Cardiac fibroblast (primary cell): ENCODE measurements around the gene FSCN2.

Source experiments
- DNase-seq, 2 donors: peaks; one replicate each; pipeline versions ENCODE4 v3.0.0 to v3.0.0-alpha.2; 2010; ENCODE audit warnings: low read depth in 2 of 2
- H3K4me3 ChIP-seq, 2 donors: replicated peaks in 1 of 2; 1 replicate in 1 of 2; 2 replicates in 1 of 2; pipeline ENCODE4 v1.5.1; 2011; ENCODE audit warnings: low read depth in 2 of 2, low read length in 2 of 2, mild to moderate bottlenecking in 2 of 2, moderate library complexity in 1 of 2
- TF ChIP-seq, protein P1 (sequence below): IDR thresholded peaks from one replicate; pipeline ENCODE4 v1.5.1; 2011; ENCODE audit warnings: low read depth, mild to moderate bottlenecking, low read length, inconsistent platforms

Gene FSCN2

DNA sequence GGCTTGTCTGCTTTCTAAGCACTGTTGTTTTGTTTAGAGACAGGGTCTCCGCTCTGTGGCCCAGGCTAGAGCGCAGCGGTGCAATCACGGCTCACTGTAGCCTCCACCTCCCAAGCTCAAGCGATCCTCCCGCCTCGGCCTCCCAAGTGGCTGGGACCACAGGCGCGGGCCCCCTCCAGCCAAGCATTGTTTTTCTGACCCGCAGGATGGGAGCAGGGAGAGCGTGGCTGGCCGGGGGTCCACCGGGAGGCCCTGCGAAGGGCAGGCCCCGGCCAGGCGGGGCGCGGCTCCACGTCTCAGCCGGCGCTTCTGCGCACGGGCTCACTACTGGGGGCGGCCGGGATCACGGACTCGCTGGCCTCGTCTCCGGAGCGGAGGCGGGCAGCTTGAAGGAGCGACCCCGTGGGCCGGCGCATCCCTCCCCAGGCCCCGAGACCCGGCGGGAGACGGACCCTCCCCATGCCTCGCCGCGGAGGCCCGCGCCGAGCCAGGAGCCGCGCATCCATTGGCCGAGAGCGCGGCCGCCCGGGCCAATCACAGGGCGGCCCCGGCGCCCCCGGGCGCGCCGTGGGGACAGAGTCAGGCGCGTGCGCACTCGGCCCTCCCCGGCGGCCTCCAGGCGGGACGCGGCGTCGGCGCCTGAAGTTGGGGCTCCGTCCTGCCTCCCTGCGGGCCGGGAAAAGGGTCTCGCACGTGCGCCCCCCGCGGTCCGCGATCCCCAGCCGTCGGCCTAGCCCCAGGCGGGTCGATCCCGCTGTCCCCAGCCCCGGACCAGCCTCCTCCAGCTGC is 40.5 kb upstream of the FSCN2 start:
- peak; percentile 68 to 74 for DNase-seq
- TF ChIP-seq, protein P1, sequence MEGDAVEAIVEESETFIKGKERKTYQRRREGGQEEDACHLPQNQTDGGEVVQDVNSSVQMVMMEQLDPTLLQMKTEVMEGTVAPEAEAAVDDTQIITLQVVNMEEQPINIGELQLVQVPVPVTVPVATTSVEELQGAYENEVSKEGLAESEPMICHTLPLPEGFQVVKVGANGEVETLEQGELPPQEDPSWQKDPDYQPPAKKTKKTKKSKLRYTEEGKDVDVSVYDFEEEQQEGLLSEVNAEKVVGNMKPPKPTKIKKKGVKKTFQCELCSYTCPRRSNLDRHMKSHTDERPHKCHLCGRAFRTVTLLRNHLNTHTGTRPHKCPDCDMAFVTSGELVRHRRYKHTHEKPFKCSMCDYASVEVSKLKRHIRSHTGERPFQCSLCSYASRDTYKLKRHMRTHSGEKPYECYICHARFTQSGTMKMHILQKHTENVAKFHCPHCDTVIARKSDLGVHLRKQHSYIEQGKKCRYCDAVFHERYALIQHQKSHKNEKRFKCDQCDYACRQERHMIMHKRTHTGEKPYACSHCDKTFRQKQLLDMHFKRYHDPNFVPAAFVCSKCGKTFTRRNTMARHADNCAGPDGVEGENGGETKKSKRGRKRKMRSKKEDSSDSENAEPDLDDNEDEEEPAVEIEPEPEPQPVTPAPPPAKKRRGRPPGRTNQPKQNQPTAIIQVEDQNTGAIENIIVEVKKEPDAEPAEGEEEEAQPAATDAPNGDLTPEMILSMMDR = no peak
- peak overlapping the region; percentile 33 to 56 for H3K4me3 ChIP-seq

DNA sequence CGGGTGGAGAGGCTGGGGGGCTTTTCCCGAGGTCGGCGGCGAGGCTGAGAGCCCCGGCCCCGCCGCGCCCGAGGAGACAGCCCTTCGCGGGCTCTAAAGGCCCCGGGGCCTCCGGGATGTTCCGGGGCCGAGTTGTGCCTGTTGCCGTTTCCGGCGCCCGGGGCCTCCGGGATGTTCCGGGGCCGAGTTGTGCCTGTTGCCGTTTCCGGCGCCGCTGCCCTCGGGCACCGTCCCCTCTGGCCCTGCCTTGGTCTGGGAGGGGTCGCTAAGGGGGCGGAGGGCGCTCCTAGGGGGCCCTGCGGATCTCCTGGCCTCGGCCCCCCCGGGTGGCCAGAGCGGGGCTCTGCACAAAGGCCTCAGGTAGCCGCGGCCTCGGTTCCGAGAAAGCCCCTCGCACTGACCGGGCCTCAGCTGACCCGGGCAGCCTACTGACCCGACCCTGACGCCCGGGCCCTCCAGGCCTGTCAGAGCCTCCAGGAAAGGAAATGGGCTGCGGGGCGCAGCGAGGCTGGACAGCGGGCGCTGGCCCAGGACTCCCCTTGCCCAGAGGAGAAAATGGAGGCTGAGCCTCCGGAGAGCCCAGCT is 39.8 kb upstream of the FSCN2 start:
- TF ChIP-seq, protein P1 = no peak
- peak overlapping the region; percentile 33 to 56 for H3K4me3 ChIP-seq
- DNase-seq = no peak

DNA sequence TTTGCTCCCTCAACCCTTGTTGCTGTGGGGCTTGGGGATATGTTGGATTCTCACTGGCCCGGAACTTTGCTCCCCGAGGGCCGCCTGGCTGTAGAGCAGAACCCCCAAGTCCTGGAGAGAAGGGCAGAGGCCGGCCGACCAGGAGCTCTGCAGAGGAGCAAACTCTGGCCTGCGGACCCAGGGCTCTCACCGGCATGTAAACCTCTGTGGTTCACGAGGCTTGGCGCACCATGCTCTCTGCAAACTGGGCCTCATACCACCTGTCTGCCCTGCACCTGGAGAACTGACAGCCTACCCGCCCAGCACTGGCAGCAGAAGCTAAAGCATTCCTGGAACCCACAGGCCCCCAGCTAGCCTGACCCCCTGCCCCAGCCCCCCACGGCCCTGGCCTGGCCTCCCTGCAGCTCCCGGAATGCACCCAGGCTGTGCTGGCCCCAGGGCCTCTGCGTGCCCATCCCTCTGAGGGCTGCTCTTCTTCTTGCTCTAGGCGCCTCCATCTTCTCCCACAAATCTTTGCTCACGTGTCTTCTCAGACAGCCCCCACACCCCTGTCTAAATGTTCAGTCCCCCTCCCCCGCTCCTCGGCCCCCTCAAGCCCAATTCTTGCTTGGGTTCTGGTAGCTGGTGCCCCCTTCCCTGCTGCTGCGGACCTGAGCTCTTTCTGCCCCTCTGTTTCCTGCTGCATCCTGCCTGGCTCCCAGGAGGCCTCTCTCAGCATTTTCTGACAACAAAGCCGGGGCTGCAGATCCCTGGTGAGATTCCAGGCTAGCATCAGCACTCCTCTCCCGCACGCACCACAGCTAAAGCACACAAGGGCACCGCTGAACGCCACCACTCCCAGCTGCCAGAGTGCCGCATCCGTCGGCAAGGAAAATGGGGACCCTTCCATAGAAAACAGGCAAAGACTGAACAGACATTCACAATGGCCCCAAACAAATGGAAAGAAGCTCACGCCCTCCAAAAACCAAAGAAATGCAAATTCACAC is 38.9 kb upstream of the FSCN2 start:
- no peak overlapping the region for H3K4me3 ChIP-seq
- no peak for DNase-seq
- TF ChIP-seq, protein P1 = no peak

DNA sequence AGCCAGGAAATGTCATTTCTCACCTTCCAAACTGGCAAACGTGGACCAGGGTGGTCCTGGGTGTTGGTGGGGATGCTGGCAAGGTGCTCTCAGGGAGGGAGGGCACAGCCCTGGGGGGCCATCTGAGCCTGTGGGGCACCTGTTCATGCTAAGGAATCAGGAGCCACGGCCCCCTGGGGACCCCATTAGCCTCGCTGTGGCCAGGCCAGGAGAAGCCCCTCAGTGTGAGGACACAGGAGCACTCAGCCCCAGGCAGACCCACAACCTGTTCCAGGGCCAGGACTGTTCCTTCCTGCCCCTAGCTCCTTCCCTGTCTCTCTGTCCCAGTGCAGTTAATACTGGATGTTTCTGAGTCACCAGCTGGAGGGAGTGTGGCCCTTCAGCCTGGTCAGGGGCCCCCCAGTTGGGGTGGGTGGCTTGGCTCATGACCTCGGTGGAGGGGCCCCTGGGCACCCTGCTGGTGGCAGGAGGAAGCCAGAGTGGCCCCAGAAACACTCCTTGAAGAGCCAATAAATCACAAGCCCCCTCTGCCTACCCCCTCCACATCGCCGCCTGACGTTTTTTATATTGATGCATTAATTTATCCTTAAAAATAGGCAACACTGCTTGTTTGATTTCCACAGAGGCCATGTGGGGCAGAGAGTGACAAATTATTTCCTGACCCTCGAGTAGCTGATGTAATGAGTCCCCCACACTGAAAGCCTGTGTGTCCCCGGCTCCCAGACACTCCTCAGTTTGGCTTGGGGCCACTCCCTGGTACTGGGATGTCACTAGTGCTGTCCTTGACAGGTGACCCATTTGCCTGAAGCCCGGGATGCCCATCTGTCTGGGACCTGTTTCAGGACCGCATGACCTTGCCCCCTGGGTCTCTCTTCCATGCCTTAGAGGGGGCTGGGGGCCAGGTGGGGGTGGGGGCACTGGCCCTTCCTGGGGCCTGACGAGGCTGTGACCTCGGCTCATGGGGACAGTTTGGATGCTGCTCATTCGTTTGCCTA is 37.9 kb upstream of the FSCN2 start:
- DNase-seq = no peak
- H3K4me3 ChIP-seq = no peak overlapping the region

DNA sequence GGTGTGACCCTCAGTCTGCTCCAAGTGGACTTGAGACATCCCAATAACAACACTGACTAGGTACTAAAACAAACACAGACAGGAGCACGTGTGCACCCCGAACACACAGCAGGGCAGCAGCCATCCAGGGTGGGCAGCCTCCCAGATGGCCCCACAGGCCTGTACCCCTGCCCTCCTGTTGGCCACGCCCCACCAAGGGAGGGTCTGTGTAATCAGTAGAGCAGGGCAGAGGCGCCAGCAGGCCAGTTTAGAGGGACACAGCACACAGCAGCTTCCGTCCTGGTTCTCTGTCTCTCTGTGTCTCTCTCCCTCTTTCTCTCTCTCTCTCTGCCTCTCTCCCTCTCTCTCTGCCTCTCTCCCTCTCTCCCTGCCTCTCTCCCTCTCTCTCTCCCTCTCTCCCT is 37.0 kb upstream of the FSCN2 start:
- H3K4me3 ChIP-seq = no peak overlapping the region
- TF ChIP-seq, protein P1 = no peak
- DNase-seq = no peak

More for the DNA sequence above, 37.9 kb upstream of the FSCN2 start:
- TF ChIP-seq, protein P1 = no peak
